OCI-LY3 (cell line): Measurements from ENCODE around the gene MGAT2.

Source experiments
- H2AFZ ChIP-seq: fragments of 200-600, 300-600 bp; shearing (Covaris generic); 2 replicates; pipeline ENCODE4 v1.6.0; 2014; ENCODE audit warnings: antibody characterized with exemption, low read depth, low read length
- H3K27ac ChIP-seq: fragments of 200-600, 300-600 bp; sonication (generic); 2 replicates; pipeline ENCODE4 v1.5.1; 2014; ENCODE audit warnings: mild to moderate bottlenecking, low read length, moderate library complexity, mixed read lengths
- H3K27me3 ChIP-seq: fragments of 200-600, 300-600 bp; sonication (generic); 2 replicates; pipeline ENCODE4 v1.6.1; 2014; ENCODE audit warnings: low read depth, low read length, mixed read lengths
- H3K36me3 ChIP-seq: fragments of 200-600, 300-600 bp; sonication (generic); replicated peaks from 2 replicates; pipeline ENCODE3; 2014; ENCODE audit warnings: low read depth, low read length, mixed read lengths
- H3K4me1 ChIP-seq: fragments of 300-600, 200-600 bp; sonication (generic); 2 replicates; pipeline ENCODE4 v1.6.1; 2014; ENCODE audit warnings: low read length, mixed read lengths
- H3K4me2 ChIP-seq: fragments of 200-600, 300-600 bp; sonication (generic); 2 replicates; pipeline ENCODE4 v1.6.1; 2014; ENCODE audit warnings: low read length, mixed read lengths
- H3K4me3 ChIP-seq: fragments of 300-600, 200-600 bp; sonication (generic); 2 replicates; pipeline ENCODE4 v1.5.1; 2014; ENCODE audit warnings: antibody characterized with exemption, mild to moderate bottlenecking, low read length, moderate library complexity
- H3K79me2 ChIP-seq: fragments of 300-600, 200-600 bp; shearing (Covaris generic); 2 replicates; pipeline ENCODE4 v1.6.1; 2014; ENCODE audit warnings: mild to moderate bottlenecking, low read length, mixed read lengths
- H3K9ac ChIP-seq: fragments of 300-600, 200-600 bp; shearing (Covaris generic); 2 replicates; pipeline ENCODE4 v1.6.0; 2014; ENCODE audit warnings: mild to moderate bottlenecking, low read length, moderate library complexity
- H3K9me3 ChIP-seq: fragments of 200-600, 300-600 bp; shearing (Covaris generic); 2 replicates; pipeline ENCODE4 v1.6.1; 2014; ENCODE audit warnings: low read length, mixed read lengths; ENCODE audit not compliant: insufficient read depth
- H4K20me1 ChIP-seq: fragments of 200-600, 300-600 bp; sonication (generic); 2 replicates; pipeline ENCODE4 v1.6.1; 2016; ENCODE audit warnings: low read length, mixed read lengths; ENCODE audit not compliant: insufficient read depth
- EZH2phosphoT487 ChIP-seq: fragments of 200-600 bp; shearing (Covaris generic); IDR thresholded peaks from 2 replicates; pipeline ENCODE4 v1.6.1; 2018; ENCODE audit warnings: antibody characterized with exemption, mixed run types, low read depth
- TF ChIP-seq, protein P1 (sequence below): fragments of 200-600, 300-600 bp; sonication (generic); IDR thresholded peaks from 2 replicates; pipeline ENCODE4 v1.5.1; 2014; ENCODE audit warnings: antibody characterized with exemption, low read length, low read depth

MGAT2 gene

DNA sequence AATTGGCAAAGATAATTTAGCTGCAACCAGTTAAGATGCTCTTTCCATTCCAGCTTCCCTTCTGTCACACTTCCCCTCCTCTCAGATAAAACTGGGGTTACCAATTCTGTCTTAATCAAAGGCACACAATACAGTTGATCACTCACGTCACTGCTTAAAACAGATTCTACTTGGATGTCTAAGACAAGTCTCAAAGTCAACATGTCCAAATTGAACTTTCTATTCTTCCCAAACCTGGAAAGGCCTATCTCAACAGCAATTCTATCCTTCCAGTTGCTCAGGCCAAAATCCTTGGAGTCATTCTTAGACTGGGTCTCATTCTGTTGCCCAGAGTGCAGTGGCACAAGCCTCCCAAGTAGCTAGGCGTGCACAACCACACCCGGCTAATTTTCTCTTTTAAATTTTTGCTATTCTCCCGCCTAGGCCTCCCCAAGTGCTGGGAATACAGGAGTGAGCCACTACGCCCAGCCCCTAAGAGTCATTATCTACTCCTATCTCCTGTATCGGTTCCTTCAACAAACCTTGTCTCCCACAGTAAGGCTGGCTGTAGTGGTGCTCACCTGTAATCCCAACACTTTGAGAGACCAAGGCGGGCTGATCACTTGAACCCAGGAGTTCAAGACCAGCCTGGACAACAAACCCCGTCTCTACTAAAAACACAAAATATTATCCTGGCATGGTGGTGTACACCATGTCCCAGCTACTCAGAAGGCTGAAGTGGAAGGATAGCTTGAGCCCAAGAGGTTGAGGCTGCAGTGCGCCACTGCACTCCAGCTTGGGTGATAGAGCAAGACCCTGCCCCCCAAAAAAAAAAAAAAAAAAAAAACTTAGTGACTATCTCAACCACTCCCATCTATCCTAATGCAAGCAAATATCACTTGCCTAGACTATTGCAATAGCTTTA lies 39.1 kb upstream of the MGAT2 start:
- Histone ChIP-seq H3K9me3 (no peaks in the 10 kb centered on the region), H2AFZ (no peak overlapping the region), H3K36me3 (peaks cover 63% of the 10 kb centered on the region), H3K4me2 (no peak overlapping the region), H3K4me3 (no peak overlapping the region), H3K27ac (no peak overlapping the region), H3K9ac (no peak overlapping the region), H3K4me1 (peaks cover 13% of the 10 kb centered on the region), H4K20me1 (peaks cover 63% of the 10 kb centered on the region), H3K79me2 (peaks cover 77% of the 10 kb centered on the region), H3K27me3 (no peaks in the 10 kb centered on the region)
- TF ChIP-seq, protein P1, sequence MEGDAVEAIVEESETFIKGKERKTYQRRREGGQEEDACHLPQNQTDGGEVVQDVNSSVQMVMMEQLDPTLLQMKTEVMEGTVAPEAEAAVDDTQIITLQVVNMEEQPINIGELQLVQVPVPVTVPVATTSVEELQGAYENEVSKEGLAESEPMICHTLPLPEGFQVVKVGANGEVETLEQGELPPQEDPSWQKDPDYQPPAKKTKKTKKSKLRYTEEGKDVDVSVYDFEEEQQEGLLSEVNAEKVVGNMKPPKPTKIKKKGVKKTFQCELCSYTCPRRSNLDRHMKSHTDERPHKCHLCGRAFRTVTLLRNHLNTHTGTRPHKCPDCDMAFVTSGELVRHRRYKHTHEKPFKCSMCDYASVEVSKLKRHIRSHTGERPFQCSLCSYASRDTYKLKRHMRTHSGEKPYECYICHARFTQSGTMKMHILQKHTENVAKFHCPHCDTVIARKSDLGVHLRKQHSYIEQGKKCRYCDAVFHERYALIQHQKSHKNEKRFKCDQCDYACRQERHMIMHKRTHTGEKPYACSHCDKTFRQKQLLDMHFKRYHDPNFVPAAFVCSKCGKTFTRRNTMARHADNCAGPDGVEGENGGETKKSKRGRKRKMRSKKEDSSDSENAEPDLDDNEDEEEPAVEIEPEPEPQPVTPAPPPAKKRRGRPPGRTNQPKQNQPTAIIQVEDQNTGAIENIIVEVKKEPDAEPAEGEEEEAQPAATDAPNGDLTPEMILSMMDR, result no peak
- no peak for TF ChIP-seq EZH2phosphoT487

DNA sequence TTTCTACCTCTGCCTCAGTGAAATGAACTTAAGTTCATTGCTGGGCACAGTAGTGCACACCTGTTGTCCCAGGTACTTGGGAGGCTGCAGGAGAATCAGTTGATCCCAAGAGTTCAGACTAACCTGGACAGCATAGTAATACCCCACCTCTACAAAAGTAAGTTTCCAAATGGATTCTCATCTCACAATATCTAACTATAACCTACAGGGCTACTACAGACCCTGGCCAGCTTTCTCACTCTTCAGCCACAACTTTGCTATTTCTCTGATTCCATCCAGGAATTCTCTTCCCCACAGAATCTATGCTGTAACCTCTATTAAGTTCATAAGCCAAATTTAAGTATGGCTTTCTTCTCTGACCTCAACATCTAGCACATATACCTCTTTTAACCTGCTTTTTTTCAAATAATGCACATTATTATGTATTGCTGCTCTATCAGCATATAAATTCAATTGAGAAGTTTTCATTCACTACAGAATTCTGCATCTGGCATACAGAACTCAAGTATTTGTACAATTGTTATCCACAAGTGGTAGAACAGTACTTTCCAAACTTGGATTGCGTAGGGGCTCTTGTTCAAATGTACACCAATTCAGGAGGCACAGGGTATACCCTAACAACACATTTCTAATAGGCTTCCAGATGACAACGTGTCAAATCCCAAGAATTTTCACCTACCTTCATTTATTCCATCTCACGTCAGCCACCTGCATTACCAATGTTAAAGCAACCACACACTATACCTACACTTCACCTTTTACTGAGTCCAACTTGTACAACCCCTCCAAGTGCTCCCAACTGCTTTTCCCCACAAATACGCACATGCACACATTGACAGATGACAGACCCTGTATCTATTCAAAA lies 38.3 kb upstream of the MGAT2 start:
- Histone ChIP-seq H3K79me2 (peaks cover 77% of the 10 kb centered on the region), H3K27ac (no peak overlapping the region), H3K4me3 (no peak overlapping the region), H3K9ac (no peak overlapping the region), H4K20me1 (peaks cover 63% of the 10 kb centered on the region), H3K4me1 (peaks cover 13% of the 10 kb centered on the region), H3K4me2 (no peak overlapping the region), H3K9me3 (no peaks in the 10 kb centered on the region), H3K36me3 (peaks cover 58% of the 10 kb centered on the region), H2AFZ (no peak overlapping the region), H3K27me3 (no peaks in the 10 kb centered on the region)
- no peak for TF ChIP-seq EZH2phosphoT487
- TF ChIP-seq, protein P1, result no peak

DNA sequence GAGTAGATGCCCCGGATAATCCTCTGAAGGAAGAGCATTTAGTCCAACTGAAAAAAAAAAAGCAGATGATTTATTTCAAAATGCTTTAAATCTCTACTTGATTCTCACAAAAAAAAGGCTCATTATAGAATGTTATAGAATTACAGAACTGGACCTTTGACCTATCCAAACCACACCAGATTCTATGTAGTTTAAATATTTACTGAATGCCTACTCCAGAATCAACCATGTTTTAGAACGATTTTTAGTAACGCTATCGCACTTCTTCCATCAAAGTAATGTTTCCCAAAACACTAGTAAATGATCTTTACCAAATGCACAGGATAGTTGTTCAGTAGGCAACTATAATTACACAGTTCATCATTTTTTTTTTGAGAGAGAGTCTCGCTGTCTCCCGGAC lies 37.0 kb upstream of the MGAT2 start:
- Histone ChIP-seq H3K4me3 (peak overlapping the region; percentile 99; the same call in 1 of the 2 replicates), H3K79me2 (peaks cover 76% of the 10 kb centered on the region)

More for the DNA sequence above, 37.0 kb upstream of the MGAT2 start:
- peaks cover 13% of the 10 kb centered on the region for H3K4me1 ChIP-seq
- peak overlapping the region; percentile 81; the same call in 1 of the 2 replicates for H3K4me2 ChIP-seq
- no peak overlapping the region for H2AFZ ChIP-seq
- H4K20me1 ChIP-seq, result peaks cover 63% of the 10 kb centered on the region
- H3K9me3 ChIP-seq, result no peaks in the 10 kb centered on the region
- H3K27me3 ChIP-seq, result no peaks in the 10 kb centered on the region
- peaks cover 51% of the 10 kb centered on the region for H3K36me3 ChIP-seq
- TF ChIP-seq EZH2phosphoT487, result no peak
- TF ChIP-seq, protein P1, result no peak
- H3K9ac ChIP-seq, result no peak overlapping the region
- H3K27ac ChIP-seq, result no peak overlapping the region
